ENCODE data around the gene MUC13. TPM values are rescaled to one million over a fixed set of nuclear protein-coding genes. Genes with fewer than 3 reads are reported as not detected.

Gene MUC13
- total RNA-seq, 1 experiment from 2014 or later = 0.04 TPM

DNA sequence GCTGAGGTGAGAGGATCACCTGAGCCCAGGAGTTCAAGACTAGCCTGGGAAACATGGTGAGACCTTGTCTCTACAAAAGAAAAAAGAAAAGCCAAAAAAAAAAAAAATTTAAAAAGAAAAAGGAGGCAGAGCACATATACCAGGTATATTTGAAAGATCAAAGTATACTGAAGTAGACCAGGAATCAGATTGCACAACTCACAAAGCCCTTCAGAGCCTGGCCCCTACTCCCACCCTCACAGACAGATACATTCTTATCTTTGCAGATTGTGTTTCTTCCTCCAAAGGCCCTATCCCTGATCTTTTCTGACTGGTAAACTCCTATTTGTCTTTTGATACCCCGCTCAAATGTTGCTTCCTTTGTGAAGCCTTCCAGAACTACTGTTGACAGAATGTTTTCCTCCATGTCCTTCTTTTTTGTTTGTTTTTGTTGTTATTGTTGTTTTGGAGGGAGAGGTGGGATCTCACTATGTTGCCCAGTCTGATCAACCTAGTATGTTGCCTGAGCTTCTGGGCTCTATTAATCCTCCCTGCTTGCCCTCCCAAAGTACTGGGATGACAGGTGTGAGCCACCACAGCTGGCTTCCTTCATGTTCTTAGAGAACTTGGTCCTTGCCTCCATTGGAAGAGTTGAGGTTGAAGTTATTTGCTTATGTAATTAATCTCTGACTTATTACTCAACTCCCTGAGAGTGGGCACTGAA, 37.6 kb downstream of the MUC13 start:
- POLR2A ChIA-PET (ENCODE audit: unreplicated experiment) = no interaction called here
- intact Hi-C loops (cut with micrococcal nuclease) = no loop called here
- no peak for ATAC-seq
- Histone ChIP-seq H3F3A (ENCODE audit: low read length, unreplicated experiment) (no peaks in the 10 kb centered on the region), H3K36me3 (ENCODE audit: low read depth, low read length) (no peaks in the 10 kb centered on the region), H3K9me3 (ENCODE audit: low read length) (no peaks in the 10 kb centered on the region), H3K4me2 (ENCODE audit: low read length) (no peak overlapping the region), H4K20me1 (ENCODE audit: low read length) (no peaks in the 10 kb centered on the region), H3K27ac (ENCODE audit: low read length) (no peak overlapping the region), H3K79me2 (ENCODE audit: low read length) (no peaks in the 10 kb centered on the region), H3K4me3 (ENCODE audit: low read length) (no peak overlapping the region), H3K9ac (ENCODE audit: low read length) (no peak overlapping the region), H3K27me3 (ENCODE audit: low read length) (no peaks in the 10 kb centered on the region), H2AFZ (ENCODE audit: low read length) (no peak overlapping the region), H3K9me2 (replicated peaks; ENCODE audit: low read length) (no peaks in the 10 kb centered on the region), H3K4me1 (ENCODE audit: insufficient read depth, low read length) (0 out of 2 replicates have a peak, but pooled peaks cover 3% of the 10 kb centered on the region)
- no TSS peak for BruUV-seq (replicated peaks)
- CTCF ChIA-PET = no interaction called here
- TF ChIP-seq EZH2 (IDR thresholded peaks at IDR 0.05; ENCODE audit: low read length, unreplicated experiment) (no peak), EZH2phosphoT487 (IDR thresholded peaks at IDR 0.05; ENCODE audit: borderline replicate concordance, low read length) (no peak)
- TF ChIP-seq, protein P1, sequence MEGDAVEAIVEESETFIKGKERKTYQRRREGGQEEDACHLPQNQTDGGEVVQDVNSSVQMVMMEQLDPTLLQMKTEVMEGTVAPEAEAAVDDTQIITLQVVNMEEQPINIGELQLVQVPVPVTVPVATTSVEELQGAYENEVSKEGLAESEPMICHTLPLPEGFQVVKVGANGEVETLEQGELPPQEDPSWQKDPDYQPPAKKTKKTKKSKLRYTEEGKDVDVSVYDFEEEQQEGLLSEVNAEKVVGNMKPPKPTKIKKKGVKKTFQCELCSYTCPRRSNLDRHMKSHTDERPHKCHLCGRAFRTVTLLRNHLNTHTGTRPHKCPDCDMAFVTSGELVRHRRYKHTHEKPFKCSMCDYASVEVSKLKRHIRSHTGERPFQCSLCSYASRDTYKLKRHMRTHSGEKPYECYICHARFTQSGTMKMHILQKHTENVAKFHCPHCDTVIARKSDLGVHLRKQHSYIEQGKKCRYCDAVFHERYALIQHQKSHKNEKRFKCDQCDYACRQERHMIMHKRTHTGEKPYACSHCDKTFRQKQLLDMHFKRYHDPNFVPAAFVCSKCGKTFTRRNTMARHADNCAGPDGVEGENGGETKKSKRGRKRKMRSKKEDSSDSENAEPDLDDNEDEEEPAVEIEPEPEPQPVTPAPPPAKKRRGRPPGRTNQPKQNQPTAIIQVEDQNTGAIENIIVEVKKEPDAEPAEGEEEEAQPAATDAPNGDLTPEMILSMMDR (conservative IDR thresholded peaks at IDR 0.05; ENCODE audit: low read depth, low read length) = no peak
- no peak for DNase-seq

DNA sequence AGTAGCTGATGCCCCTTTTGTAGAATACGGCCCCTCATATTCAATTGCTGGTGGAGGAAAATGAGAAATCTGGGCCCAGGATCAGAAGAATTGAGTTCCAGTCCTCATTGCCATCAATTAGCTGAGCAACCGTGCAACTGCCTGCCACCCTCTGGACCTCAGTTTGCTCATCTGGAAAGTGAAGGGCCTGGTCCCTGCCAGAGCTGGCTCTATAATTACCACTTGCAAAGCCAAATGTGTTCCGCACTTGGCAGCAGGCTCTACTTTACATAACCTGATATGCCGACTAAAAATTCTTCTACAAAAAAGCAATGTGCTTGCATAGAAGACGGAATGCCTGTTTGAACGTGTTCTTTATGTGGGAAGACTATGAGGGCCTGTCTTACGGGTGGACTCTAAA, 38.8 kb downstream of the MUC13 start:
- no peaks in the 10 kb centered on the region for H3K27me3 ChIP-seq (ENCODE audit: low read length)
- TF ChIP-seq, protein P1 (conservative IDR thresholded peaks at IDR 0.05; ENCODE audit: low read depth, low read length) = no peak
- TF ChIP-seq EZH2phosphoT487 (IDR thresholded peaks at IDR 0.05; ENCODE audit: borderline replicate concordance, low read length) = no peak
- no peak for TF ChIP-seq EZH2 (IDR thresholded peaks at IDR 0.05; ENCODE audit: low read length, unreplicated experiment)
- ChIA-PET POLR2A (ENCODE audit: unreplicated experiment) (no interaction called here), CTCF (no interaction called here)
- H3K9me3 ChIP-seq (ENCODE audit: low read length) = no peaks in the 10 kb centered on the region
- no TSS peak for BruUV-seq (replicated peaks)
- 0 out of 2 replicates have a peak, but pooled peaks cover under 1% of the 10 kb centered on the region for H3K4me1 ChIP-seq (ENCODE audit: insufficient read depth, low read length)
- H3F3A ChIP-seq (ENCODE audit: low read length, unreplicated experiment) = no peaks in the 10 kb centered on the region
- H4K20me1 ChIP-seq (ENCODE audit: low read length) = no peaks in the 10 kb centered on the region
- intact Hi-C loops (cut with micrococcal nuclease) = no loop called here
- no peaks in the 10 kb centered on the region for H3K79me2 ChIP-seq (ENCODE audit: low read length)
- no peak overlapping the region for H3K27ac ChIP-seq (ENCODE audit: low read length)
- H2AFZ ChIP-seq (ENCODE audit: low read length) = no peak overlapping the region
- no peaks in the 10 kb centered on the region for H3K36me3 ChIP-seq (ENCODE audit: low read depth, low read length)
- ATAC-seq (no peak), DNase-seq (no peak)
- H3K4me2 ChIP-seq (ENCODE audit: low read length) = no peak overlapping the region
- no peak overlapping the region for H3K9ac ChIP-seq (ENCODE audit: low read length)
- H3K9me2 ChIP-seq (replicated peaks; ENCODE audit: low read length) = no peaks in the 10 kb centered on the region
- H3K4me3 ChIP-seq (ENCODE audit: low read length) = no peak overlapping the region

DNA sequence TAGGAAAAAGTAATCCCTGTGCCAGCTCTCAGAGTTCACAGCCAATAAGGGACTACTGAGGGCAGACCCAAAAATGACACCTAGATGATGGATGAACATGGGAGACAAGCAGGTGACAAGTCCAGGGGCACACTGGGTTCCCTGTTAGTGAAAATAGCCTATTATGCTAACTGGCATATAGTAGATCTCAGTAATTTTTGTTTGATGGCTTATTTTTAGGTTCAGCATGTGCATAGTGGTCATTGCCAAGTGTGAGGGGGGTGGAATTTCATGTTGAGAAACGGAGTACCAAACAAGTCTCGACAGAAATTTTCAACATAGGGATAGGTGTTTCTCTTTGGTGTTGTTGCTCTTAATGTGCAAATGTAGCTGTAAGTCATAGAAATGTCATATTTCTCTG, 41.0 kb downstream of the MUC13 start:
- H3K36me3 ChIP-seq (ENCODE audit: low read depth, low read length) = no peaks in the 10 kb centered on the region
- H3F3A ChIP-seq (ENCODE audit: low read length, unreplicated experiment) = no peaks in the 10 kb centered on the region
- H3K9me2 ChIP-seq (replicated peaks; ENCODE audit: low read length) = no peaks in the 10 kb centered on the region
- no TSS peak for BruUV-seq (replicated peaks)
- ATAC-seq = no peak
- H3K9me3 ChIP-seq (ENCODE audit: low read length) = no peaks in the 10 kb centered on the region
- CTCF ChIA-PET = no interaction called here
- no peak overlapping the region for H3K4me2 ChIP-seq (ENCODE audit: low read length)
- H3K4me3 ChIP-seq (ENCODE audit: low read length) = no peak overlapping the region
- DNase-seq = no peak
- no peak overlapping the region for H3K27ac ChIP-seq (ENCODE audit: low read length)
- POLR2A ChIA-PET (ENCODE audit: unreplicated experiment) = no interaction called here
- H3K9ac ChIP-seq (ENCODE audit: low read length) = no peak overlapping the region
- H4K20me1 ChIP-seq (ENCODE audit: low read length) = no peaks in the 10 kb centered on the region
- no peak overlapping the region for H2AFZ ChIP-seq (ENCODE audit: low read length)
- H3K79me2 ChIP-seq (ENCODE audit: low read length) = no peaks in the 10 kb centered on the region
- no peaks in the 10 kb centered on the region for H3K4me1 ChIP-seq (ENCODE audit: insufficient read depth, low read length)
- TF ChIP-seq EZH2 (IDR thresholded peaks at IDR 0.05; ENCODE audit: low read length, unreplicated experiment) (no peak), EZH2phosphoT487 (IDR thresholded peaks at IDR 0.05; ENCODE audit: borderline replicate concordance, low read length) (no peak)
- TF ChIP-seq, protein P1 (conservative IDR thresholded peaks at IDR 0.05; ENCODE audit: low read depth, low read length) = no peak
- intact Hi-C loops (cut with micrococcal nuclease) = no loop called here
- H3K27me3 ChIP-seq (ENCODE audit: low read length) = no peaks in the 10 kb centered on the region

Data from PC-3 (cell line).